Measurements from ENCODE around the gene NCKAP5L. TPM values are rescaled to one million over a fixed set of nuclear protein-coding genes. Genes with fewer than 3 reads are reported as not detected.
A peak's percentile ranks its signal among the peaks of the same experiment; 100 is the strongest.

Gene NCKAP5L
- total and polyA plus RNA-seq, 9 of the 15 experiments (the other 6 are each of a cell fraction or from before 2014, with no cell fraction given) = 0.01 to 14.4 (median 3.7) TPM

DNA sequence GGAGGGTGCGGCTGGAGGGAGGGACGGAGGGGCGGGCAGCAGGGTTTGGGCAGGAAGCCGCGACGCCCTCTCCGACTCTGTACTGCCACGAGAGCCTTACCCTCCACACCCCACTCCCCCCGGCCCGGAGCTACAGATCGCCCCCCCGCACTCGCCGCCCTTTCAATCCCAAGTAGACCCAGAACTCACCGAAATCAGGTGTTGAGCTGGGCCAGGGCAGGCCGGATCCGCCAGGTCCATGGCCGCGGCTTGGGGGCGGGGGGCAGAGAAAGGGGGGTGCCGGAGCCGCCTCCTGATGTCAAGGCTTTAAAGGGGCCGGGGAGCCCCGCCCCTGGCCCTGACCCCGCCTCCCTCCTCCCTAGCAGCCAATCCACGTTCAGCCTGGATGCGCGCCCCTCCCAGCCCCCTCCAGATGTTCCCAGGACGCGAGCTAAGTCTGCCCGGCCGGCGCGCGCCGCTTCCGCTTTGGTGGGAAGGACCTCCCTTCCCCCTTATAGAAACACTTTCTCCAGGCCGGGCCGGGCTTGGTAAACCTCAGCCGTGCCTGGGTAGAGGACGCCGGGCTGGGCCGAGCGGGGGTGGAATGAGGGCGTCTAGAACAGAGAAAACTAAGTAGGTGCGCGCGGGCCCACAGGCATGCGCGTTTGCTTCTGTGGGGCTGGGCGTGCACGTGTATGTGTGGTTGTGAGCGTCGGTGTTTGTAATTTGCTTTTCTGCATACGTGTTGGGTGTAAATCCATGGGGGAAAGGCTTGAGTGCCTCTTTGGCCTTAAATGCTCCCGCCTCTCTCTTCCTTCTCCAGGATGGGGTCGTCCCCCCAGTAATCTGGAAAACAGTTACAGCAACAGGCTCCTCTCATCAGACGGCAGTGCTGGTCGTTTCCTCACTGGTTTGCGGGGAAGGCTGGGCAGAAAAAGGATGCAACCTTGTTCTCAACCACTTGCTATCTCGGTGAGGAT, at the start of gene NCKAP5L (continued):
- TF ChIP-seq, protein P1, sequence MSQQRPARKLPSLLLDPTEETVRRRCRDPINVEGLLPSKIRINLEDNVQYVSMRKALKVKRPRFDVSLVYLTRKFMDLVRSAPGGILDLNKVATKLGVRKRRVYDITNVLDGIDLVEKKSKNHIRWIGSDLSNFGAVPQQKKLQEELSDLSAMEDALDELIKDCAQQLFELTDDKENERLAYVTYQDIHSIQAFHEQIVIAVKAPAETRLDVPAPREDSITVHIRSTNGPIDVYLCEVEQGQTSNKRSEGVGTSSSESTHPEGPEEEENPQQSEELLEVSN (IDR thresholded peaks at IDR 0.05; ENCODE audit: borderline replicate concordance in 1 of 2, extremely low read depth in 1 of 2, insufficient read depth in 1 of 2, insufficient read length in 1 of 2, low read depth in 1 of 2, low read length in 1 of 2, poor library complexity in 1 of 2, severe bottlenecking in 1 of 2) = peak; percentile 67 to 76
- peak; percentile 52 for TF ChIP-seq CREM (IDR thresholded peaks at IDR 0.05; ENCODE audit: low read depth)
- TF ChIP-seq NBN (IDR thresholded peaks at IDR 0.05; ENCODE audit: low read depth) = 0 out of 2 replicates have a peak, but pooled peaks have one; percentile 50
- TF ChIP-seq, protein P2, sequence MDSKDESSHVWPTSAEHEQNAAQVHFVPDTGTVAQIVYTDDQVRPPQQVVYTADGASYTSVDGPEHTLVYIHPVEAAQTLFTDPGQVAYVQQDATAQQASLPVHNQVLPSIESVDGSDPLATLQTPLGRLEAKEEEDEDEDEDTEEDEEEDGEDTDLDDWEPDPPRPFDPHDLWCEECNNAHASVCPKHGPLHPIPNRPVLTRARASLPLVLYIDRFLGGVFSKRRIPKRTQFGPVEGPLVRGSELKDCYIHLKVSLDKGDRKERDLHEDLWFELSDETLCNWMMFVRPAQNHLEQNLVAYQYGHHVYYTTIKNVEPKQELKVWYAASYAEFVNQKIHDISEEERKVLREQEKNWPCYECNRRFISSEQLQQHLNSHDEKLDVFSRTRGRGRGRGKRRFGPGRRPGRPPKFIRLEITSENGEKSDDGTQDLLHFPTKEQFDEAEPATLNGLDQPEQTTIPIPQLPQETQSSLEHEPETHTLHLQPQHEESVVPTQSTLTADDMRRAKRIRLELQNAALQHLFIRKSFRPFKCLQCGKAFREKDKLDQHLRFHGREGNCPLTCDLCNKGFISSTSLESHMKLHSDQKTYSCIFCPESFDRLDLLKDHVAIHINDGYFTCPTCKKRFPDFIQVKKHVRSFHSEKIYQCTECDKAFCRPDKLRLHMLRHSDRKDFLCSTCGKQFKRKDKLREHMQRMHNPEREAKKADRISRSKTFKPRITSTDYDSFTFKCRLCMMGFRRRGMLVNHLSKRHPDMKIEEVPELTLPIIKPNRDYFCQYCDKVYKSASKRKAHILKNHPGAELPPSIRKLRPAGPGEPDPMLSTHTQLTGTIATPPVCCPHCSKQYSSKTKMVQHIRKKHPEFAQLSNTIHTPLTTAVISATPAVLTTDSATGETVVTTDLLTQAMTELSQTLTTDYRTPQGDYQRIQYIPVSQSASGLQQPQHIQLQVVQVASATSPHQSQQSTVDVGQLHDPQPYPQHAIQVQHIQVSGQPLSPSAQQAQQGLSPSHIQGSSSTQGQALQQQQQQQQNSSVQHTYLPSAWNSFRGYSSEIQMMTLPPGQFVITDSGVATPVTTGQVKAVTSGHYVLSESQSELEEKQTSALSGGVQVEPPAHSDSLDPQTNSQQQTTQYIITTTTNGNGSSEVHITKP (IDR thresholded peaks at IDR 0.05; ENCODE audit: partially characterized antibody) = peak; percentile 39
- no peak for TF ChIP-seq NFIC (IDR thresholded peaks at IDR 0.05)
- TF ChIP-seq, protein P3, sequence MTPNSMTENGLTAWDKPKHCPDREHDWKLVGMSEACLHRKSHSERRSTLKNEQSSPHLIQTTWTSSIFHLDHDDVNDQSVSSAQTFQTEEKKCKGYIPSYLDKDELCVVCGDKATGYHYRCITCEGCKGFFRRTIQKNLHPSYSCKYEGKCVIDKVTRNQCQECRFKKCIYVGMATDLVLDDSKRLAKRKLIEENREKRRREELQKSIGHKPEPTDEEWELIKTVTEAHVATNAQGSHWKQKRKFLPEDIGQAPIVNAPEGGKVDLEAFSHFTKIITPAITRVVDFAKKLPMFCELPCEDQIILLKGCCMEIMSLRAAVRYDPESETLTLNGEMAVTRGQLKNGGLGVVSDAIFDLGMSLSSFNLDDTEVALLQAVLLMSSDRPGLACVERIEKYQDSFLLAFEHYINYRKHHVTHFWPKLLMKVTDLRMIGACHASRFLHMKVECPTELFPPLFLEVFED (CRISPR knock-in tag; conservative IDR thresholded peaks at IDR 0.05) = no peak
- TF ChIP-seq TEAD1 (CRISPR knock-in tag; IDR thresholded peaks at IDR 0.05) = peak in 1 of 2 experiments; percentile 88; a peak in 2 of 4 replicates
- TF ChIP-seq CBFB (CRISPR knock-in tag; IDR thresholded peaks at IDR 0.05) = no peak
- peak; percentile 77; the same call in 1 of the 2 replicates for TF ChIP-seq ZBTB1 (CRISPR knock-in tag; IDR thresholded peaks at IDR 0.05; ENCODE audit: borderline replicate concordance, low read depth)
- TF ChIP-seq GATA2 (CRISPR knock-in tag; IDR thresholded peaks at IDR 0.05) = no peak
- peak; percentile 87 for TF ChIP-seq MYC (IDR thresholded peaks at IDR 0.05; ENCODE audit: low read depth, low read length)
- peak; percentile 83; the same call in 1 of the 2 replicates for TF ChIP-seq MYC (CRISPR knock-in tag; IDR thresholded peaks at IDR 0.05; ENCODE audit: borderline replicate concordance, low read depth)
- TF ChIP-seq, protein P4, sequence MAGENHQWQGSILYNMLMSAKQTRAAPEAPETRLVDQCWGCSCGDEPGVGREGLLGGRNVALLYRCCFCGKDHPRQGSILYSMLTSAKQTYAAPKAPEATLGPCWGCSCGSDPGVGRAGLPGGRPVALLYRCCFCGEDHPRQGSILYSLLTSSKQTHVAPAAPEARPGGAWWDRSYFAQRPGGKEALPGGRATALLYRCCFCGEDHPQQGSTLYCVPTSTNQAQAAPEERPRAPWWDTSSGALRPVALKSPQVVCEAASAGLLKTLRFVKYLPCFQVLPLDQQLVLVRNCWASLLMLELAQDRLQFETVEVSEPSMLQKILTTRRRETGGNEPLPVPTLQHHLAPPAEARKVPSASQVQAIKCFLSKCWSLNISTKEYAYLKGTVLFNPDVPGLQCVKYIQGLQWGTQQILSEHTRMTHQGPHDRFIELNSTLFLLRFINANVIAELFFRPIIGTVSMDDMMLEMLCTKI (IDR thresholded peaks at IDR 0.05; ENCODE audit: partially characterized antibody) = no peak
- peak in 1 of 3 experiments; percentile 14 for TF ChIP-seq YY1 (IDR thresholded peaks at IDR 0.05; ENCODE audit: borderline replicate concordance in 1 of 3, control insufficient read depth in 1 of 3, extremely low read depth in 1 of 3, insufficient read depth in 3 of 3, insufficient read length in 1 of 3, insufficient replicate concordance in 2 of 3, low read depth in 1 of 3, low read length in 2 of 3)
- TF ChIP-seq POLR2G (IDR thresholded peaks at IDR 0.05; ENCODE audit: low read depth, low read length) = peak; percentile 91
- peak; percentile 72 for TF ChIP-seq CXXC5 (CRISPR knock-in tag; IDR thresholded peaks at IDR 0.05)
- no peak for TF ChIP-seq ATF1 (CRISPR knock-in tag; IDR thresholded peaks at IDR 0.05)
- TF ChIP-seq ATF1 (tag; IDR thresholded peaks at IDR 0.05) = peak; percentile 65

All from K562 (cell line).